Fibroblast of mammary gland (primary cell): Measurements from ENCODE around the gene DENND5A.

ENCODE experiments used
- DNase-seq: peaks from one replicate; pipeline ENCODE4 v3.0.0-alpha.2; 2010; ENCODE audit warnings: low read depth
- H3K4me3 ChIP-seq: 2 replicates; pipeline ENCODE4 v1.5.1; 2011; ENCODE audit warnings: low read depth, mild to moderate bottlenecking, low read length, moderate library complexity; ENCODE audit not compliant: control insufficient read depth
- TF ChIP-seq, protein P1 (sequence below): conservative IDR thresholded peaks from 2 replicates; pipeline ENCODE4 v1.5.1; 2011; ENCODE audit warnings: low read depth, low read length, inconsistent platforms; ENCODE audit not compliant: control insufficient read depth, insufficient read depth

The DENND5A gene

DNA sequence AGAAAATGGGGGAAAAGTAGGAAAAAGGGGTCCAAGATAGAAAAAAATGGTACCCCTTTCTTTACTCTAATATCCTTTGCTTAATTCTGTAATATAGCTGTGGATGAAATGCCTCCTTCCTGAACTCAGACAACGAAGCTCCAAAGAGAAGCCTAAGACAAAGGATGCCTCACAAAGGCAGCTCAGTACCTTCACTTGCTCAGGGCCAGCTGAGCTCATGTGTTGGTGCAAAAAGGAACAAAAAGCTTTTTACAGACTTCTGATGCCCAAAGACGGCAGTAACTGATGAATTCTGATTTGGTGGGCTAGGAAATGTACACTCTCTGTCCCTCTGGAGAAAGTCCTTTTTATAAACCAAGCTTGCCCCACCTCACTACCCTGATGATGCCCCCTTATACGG, 77.5 kb downstream of the DENND5A start:
- no peak for DNase-seq
- TF ChIP-seq, protein P1, sequence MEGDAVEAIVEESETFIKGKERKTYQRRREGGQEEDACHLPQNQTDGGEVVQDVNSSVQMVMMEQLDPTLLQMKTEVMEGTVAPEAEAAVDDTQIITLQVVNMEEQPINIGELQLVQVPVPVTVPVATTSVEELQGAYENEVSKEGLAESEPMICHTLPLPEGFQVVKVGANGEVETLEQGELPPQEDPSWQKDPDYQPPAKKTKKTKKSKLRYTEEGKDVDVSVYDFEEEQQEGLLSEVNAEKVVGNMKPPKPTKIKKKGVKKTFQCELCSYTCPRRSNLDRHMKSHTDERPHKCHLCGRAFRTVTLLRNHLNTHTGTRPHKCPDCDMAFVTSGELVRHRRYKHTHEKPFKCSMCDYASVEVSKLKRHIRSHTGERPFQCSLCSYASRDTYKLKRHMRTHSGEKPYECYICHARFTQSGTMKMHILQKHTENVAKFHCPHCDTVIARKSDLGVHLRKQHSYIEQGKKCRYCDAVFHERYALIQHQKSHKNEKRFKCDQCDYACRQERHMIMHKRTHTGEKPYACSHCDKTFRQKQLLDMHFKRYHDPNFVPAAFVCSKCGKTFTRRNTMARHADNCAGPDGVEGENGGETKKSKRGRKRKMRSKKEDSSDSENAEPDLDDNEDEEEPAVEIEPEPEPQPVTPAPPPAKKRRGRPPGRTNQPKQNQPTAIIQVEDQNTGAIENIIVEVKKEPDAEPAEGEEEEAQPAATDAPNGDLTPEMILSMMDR: no peak

DNA sequence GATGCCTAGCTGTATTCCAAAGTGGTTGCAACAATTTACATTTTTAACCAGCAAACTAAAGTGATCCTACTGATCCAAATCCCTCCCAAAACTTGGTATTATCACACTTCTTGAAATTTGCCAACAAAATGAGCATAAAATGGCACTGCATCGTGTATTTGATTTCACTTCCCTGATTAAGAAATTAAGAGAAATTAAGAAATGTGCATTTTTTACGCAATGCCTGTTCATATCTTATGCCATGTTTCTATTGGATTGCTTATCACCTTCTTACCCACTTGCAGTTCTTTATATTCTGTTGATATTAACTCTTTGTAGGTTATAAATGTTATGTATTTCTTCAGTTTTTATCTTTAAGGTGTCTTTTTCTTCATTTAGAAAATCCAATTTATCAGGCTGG, 80.6 kb downstream of the DENND5A start:
- no peak for DNase-seq
- TF ChIP-seq, protein P1: no peak
- no peak overlapping the region for H3K4me3 ChIP-seq

More for the DNA sequence above, 77.5 kb downstream of the DENND5A start:
- H3K4me3 ChIP-seq: no peak overlapping the region

DNA sequence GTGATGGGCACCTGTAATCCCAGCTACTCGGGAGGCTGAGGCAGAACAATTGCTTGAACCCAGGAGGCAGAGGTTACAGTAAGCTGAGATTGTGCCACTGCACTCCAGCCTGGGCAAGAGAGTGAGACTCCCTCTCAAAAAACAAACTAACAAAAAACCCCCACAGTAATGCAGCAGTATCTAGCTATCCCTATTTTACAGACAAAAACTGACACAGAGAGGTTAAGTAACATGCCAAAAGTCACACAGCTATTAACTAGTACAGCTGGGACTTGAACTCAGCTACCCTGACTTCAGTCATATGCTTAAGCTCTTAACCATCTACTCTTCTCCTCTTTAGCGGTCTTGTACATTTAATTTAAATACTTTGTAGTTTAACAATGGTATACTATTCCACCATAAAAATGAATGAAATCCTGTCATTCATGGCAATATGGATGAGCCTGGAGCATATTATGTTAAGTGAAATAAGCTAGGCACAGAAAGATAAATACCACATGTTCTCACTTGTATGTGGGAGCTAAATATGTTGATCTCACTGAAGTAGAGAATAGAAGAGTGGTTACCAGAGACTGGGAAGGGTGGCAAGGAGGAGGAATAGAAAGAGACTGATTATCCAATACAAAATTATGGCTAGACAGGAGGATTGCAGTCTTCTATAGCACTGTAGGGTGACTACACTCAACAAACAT, 82.8 kb downstream of the DENND5A start:
- TF ChIP-seq, protein P1: no peak
- no peak overlapping the region for H3K4me3 ChIP-seq

DNA sequence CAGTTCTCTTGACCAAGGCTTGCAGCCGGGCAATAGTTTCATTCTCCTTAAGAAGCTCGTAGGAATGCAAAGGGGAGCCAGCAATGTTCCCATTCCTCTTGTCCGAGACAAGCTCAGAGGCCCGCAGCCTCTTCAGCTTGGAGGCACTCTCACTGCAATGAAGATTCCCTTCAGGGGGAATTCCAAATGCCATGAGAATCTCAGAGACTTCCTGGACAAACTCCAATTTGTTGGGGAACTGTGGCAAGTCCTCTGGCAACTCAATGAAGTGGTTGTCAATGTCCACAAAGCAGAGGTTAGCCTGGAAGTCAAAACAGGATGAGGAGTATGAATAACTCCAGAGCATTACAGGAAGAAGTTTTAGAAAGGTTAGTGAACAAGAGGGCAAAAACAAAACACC, 84.4 kb downstream of the DENND5A start:
- no peak overlapping the region for H3K4me3 ChIP-seq
- TF ChIP-seq, protein P1: no peak
- no peak for DNase-seq

More for the DNA sequence above, 82.8 kb downstream of the DENND5A start:
- no peak for DNase-seq

DNA sequence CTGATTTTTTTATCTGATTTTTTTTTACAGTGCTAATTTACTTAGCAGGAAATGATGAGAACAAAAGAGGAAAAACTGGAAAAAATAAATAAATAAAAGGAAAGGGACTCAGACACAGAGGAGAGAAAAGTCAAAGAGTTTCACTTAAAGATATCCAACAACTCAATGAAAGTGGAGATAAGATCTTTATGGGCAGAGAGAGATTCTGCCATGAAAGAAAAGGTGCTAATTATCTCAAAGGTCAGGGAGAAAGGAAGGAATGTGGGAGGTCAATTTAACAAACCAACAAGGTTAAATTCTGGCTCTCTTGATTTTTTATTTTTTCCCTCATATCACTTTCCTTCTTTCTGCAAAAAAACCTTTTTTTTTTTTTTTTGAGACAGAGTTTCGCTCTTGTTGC, 86.0 kb downstream of the DENND5A start:
- DNase-seq: no peak
- no peak overlapping the region for H3K4me3 ChIP-seq
- TF ChIP-seq, protein P1: no peak

DNA sequence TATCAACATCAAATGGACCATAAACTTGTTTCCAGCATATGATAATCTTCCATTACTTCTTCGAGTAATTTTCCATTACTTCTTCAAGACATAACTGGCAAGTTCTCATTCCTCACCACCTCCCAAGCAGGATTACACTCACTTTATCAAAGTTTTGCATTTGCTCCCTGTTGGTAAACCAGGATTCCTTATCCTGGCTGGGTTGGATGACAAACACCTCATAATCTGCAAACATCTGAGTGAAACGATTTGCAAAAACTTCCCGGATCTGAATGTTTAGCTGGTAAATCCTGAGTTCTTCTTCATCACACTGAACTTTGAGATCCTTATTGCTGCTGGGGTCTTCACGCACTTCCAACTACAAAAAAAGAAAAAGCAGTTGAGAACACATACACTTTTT, 86.4 kb downstream of the DENND5A start:
- DNase-seq: no peak
- no peak overlapping the region for H3K4me3 ChIP-seq
- TF ChIP-seq, protein P1: no peak
